ENCODE measurements around the gene ATP1A2.

The ATP1A2 gene

DNA sequence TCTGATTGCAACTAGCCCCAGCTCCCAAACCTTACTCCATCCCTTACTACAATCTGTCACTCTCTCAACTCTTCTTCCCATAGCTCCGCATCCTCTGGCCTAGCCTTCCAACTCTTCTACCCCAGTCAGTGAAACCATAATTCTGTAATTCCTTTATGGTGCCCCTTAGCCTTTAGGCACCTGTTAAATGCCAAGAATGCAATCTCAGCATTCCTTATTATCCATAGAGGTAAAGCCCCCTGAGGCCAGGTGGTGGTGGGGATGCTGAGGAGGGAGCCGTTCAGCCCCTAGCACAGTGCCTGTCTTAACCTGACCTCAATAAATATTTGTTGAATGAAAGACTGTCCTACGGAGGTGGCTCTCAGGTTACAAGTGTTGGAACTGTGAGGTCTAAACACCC lies 14.0 kb downstream of the ATP1A2 start:
- DNase-seq (ENCODE audit: extremely low read depth, low read depth): no peak
- H3K4me3 ChIP-seq (replicated peaks; ENCODE audit: low read depth, low read length): no peak overlapping the region
- TF ChIP-seq, protein P1, sequence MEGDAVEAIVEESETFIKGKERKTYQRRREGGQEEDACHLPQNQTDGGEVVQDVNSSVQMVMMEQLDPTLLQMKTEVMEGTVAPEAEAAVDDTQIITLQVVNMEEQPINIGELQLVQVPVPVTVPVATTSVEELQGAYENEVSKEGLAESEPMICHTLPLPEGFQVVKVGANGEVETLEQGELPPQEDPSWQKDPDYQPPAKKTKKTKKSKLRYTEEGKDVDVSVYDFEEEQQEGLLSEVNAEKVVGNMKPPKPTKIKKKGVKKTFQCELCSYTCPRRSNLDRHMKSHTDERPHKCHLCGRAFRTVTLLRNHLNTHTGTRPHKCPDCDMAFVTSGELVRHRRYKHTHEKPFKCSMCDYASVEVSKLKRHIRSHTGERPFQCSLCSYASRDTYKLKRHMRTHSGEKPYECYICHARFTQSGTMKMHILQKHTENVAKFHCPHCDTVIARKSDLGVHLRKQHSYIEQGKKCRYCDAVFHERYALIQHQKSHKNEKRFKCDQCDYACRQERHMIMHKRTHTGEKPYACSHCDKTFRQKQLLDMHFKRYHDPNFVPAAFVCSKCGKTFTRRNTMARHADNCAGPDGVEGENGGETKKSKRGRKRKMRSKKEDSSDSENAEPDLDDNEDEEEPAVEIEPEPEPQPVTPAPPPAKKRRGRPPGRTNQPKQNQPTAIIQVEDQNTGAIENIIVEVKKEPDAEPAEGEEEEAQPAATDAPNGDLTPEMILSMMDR (IDR thresholded peaks at IDR 0.05; ENCODE audit: low read depth, low read length, missing control alignments): no peak

DNA sequence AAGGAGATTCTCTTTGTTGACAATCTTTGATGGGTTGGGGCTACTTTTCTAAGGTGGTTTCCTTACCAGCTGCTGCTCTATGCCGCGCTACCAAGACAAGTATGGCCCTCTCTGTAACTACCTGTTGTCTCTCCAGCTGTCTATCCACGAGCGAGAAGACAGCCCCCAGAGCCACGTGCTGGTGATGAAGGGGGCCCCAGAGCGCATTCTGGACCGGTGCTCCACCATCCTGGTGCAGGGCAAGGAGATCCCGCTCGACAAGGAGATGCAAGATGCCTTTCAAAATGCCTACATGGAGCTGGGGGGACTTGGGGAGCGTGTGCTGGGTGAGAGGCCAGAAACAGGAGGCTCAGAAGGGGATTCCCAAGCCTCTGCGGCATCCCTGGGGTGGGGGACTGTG lies 14.4 kb downstream of the ATP1A2 start:
- TF ChIP-seq, protein P1 (IDR thresholded peaks at IDR 0.05; ENCODE audit: low read depth, low read length, missing control alignments): no peak
- H3K4me3 ChIP-seq (replicated peaks; ENCODE audit: low read depth, low read length): no peak overlapping the region

DNA sequence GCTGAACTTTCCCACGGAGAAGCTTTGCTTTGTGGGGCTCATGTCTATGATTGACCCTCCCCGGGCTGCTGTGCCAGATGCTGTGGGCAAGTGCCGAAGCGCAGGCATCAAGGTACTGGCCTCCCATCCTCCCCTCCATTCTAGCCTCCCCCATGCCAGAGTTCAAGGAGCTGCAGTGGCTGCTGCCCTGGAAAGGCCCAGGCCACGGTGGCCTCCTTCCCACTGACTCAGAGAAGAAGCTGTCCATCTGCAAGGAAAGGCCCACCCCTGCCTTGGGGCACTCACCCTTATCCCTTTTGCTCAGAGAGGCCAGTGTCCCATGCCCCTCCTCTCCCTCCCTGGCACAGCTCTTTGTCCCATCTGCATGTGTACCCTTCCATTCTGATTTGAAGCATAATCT lies 14.9 kb downstream of the ATP1A2 start:
- no peak for DNase-seq (ENCODE audit: extremely low read depth, low read depth)
- TF ChIP-seq, protein P1 (IDR thresholded peaks at IDR 0.05; ENCODE audit: low read depth, low read length, missing control alignments): no peak
- no peak overlapping the region for H3K4me3 ChIP-seq (replicated peaks; ENCODE audit: low read depth, low read length)

More for the DNA sequence above, 14.4 kb downstream of the ATP1A2 start:
- no peak for DNase-seq (ENCODE audit: extremely low read depth, low read depth)

DNA sequence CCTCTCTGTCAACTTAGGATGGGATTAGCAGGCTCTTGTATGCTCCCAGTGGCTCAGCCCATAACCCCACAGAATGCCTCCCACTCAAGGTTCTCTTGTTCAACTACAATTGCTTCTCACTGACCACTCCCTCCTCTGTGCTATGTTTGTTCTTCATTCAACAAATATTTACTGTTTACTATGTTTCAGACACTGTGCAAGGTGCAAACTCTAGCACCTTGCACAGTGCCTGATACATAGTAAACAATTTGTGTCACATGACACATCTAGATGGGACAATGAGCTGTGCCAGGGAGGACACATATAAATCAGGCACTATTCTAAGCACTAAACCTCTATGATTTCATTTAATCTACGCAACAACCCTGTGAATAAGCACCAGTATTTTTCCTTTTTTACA lies 15.4 kb downstream of the ATP1A2 start:
- DNase-seq (ENCODE audit: extremely low read depth, low read depth): no peak
- TF ChIP-seq, protein P1 (IDR thresholded peaks at IDR 0.05; ENCODE audit: low read depth, low read length, missing control alignments): no peak
- H3K4me3 ChIP-seq (replicated peaks; ENCODE audit: low read depth, low read length): no peak overlapping the region

DNA sequence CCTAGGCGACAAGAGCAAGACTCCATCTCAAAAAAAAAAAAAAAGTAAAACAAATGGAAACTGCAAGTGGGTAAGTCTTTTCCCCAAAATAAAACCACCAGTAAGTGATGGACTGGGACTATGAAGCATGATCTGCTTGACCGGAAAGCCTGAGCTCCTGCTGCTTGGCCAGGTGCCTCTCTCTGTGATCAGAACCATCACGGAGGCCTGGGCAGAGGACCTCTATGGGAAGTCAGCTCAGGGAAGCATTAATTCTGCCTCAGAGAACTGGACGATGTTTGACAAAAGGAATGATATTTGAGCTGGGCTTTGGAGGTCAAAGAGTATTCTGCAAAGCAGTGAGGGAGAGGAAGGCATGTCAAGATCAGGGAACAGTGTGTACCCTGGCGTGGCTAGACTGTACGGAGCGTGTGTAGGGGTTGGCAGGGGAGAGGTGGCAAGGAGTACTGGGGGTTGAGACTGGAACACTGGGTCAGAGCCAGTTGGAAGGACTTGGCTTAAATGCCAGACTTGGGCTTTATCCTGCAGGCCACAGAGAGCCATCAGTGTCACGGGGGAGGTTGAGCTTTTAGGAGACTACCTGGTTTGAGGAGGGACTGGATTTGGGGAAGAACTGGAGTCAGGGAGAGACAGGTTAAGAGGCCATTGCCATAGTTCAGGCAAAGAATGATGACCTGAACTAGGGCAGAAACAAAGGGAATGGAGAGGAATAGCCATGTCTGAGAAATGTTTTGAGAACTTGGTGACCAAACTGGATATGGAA lies 16.4 kb downstream of the ATP1A2 start:
- DNase-seq (ENCODE audit: extremely low read depth, low read depth): no peak
- no peak overlapping the region for H3K4me3 ChIP-seq (replicated peaks; ENCODE audit: low read depth, low read length)
- TF ChIP-seq, protein P1 (IDR thresholded peaks at IDR 0.05; ENCODE audit: low read depth, low read length, missing control alignments): no peak

DNA sequence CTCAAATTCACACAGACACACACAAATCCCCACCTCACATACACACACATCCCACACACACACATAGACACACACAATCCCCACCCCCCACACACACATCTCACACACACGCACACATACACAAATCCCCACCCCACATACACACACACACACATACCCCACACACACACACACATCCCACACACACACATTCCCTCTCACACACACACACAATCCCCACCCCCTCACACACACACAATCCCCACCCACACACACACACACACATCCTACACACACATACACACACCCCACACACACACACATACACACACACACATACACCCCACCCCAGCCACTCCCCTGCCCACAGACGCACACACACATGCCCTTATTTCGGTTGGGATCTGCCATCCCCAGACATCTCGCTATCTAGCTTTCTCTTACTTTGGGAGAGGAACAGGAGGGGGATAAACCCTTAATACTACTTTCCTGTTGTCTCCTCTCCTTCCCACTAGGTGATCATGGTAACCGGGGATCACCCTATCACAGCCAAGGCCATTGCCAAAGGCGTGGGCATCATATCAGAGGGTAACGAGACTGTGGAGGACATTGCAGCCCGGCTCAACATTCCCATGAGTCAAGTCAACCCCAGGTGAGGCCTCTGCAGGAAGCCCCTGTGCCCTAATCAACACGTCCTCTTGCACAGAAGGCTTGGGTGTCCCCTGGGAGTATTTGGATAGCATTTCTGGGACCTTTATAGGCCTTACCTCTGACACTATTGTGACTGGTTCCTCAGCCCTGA lies 18.6 kb downstream of the ATP1A2 start:
- no peak overlapping the region for H3K4me3 ChIP-seq (replicated peaks; ENCODE audit: low read depth, low read length)
- no peak for DNase-seq (ENCODE audit: extremely low read depth, low read depth)
- TF ChIP-seq, protein P1 (IDR thresholded peaks at IDR 0.05; ENCODE audit: low read depth, low read length, missing control alignments): no peak

All from HFF-Myc (cell line).